ENCODE results near the gene GPR25. TPM values are rescaled to one million over a fixed set of nuclear protein-coding genes. Genes with fewer than 3 reads are reported as not detected.

GPR25 gene
- total RNA-seq, 3 donors from 2014 or later, result not detected

GRCh38 chr1:200903793-200904192, 31.0 kb downstream of the GPR25 start:
- TF ChIP-seq, protein P1, sequence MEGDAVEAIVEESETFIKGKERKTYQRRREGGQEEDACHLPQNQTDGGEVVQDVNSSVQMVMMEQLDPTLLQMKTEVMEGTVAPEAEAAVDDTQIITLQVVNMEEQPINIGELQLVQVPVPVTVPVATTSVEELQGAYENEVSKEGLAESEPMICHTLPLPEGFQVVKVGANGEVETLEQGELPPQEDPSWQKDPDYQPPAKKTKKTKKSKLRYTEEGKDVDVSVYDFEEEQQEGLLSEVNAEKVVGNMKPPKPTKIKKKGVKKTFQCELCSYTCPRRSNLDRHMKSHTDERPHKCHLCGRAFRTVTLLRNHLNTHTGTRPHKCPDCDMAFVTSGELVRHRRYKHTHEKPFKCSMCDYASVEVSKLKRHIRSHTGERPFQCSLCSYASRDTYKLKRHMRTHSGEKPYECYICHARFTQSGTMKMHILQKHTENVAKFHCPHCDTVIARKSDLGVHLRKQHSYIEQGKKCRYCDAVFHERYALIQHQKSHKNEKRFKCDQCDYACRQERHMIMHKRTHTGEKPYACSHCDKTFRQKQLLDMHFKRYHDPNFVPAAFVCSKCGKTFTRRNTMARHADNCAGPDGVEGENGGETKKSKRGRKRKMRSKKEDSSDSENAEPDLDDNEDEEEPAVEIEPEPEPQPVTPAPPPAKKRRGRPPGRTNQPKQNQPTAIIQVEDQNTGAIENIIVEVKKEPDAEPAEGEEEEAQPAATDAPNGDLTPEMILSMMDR (IDR thresholded peaks at IDR 0.05), result no peak
- no peak for DNase-seq
- ATAC-seq, result no peak
- H3K4me3 ChIP-seq, result no peak overlapping the region
- H3K4me1 ChIP-seq (ENCODE audit: low read depth), result peaks cover 60% of the 10 kb centered on the region
- H3K36me3 ChIP-seq (ENCODE audit: low read depth), result no peaks in the 10 kb centered on the region
- intact Hi-C loops (cut with DNase I, micrococcal nuclease), result no loop called here
- no peaks in the 10 kb centered on the region for H3K9me3 ChIP-seq

DNA sequence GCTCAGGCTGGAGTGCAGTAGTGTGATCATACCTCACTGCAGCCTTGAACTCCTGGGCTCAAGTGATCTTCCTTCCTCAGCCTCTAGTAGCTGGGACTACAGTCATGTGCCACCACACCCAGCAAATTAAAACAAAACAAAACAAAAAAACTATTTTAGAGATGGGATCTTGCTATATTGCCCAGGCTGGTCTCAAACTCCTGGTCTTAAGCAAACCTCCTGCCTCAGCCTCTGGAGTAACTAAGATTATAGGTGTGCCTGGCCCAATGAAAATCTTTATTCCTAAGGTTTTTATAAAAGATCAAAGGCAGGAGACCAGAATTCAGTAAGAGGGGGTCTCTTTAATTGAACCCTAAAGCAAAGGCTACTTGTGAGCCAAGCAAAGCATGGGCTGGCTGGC, 32.0 kb downstream of the GPR25 start:
- peaks cover 70% of the 10 kb centered on the region for H3K4me1 ChIP-seq (ENCODE audit: low read depth)

GRCh38 chr1:200905411-200906052, 32.8 kb downstream of the GPR25 start:
- Histone ChIP-seq H3K9me3 (no peaks in the 10 kb centered on the region), H3K36me3 (ENCODE audit: low read depth) (no peaks in the 10 kb centered on the region), H3K4me1 (ENCODE audit: low read depth) (peaks cover 69% of the 10 kb centered on the region), H3K4me3 (no peak overlapping the region)
- DNase-seq, result no peak
- intact Hi-C loops (cut with DNase I, micrococcal nuclease), result no loop called here
- ATAC-seq, result peak; percentile 43
- TF ChIP-seq, protein P1 (IDR thresholded peaks at IDR 0.05), result no peak

More for the DNA sequence above, 32.0 kb downstream of the GPR25 start:
- Histone ChIP-seq H3K4me3 (no peak overlapping the region), H3K36me3 (ENCODE audit: low read depth) (no peaks in the 10 kb centered on the region), H3K9me3 (no peaks in the 10 kb centered on the region)
- TF ChIP-seq, protein P1 (IDR thresholded peaks at IDR 0.05), result no peak
- ATAC-seq (no peak), DNase-seq (no peak)
- intact Hi-C loops (cut with DNase I, micrococcal nuclease), result no loop called here

DNA sequence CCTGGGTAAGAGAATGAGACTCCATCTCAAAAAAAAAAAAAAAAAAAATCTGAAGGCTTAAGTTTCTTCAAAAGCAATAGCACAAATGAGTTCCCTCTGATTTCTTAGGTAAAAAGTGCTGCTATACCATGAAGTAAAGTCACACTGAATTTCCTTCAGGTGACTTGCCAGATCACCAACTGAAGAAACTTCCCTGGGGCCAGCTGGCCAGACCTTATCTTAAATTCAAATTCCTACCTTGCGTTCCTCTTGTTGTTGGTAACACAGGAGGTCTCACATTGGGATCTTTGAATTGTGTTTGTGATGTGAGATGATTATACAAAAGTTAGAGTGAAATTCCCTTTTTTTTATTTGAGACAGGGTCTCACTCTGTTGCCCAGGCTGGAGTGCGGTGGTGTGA, 33.7 kb downstream of the GPR25 start:
- Histone ChIP-seq H3K9me3 (no peaks in the 10 kb centered on the region), H3K4me3 (no peak overlapping the region), H3K4me1 (ENCODE audit: low read depth) (peaks cover 62% of the 10 kb centered on the region), H3K36me3 (ENCODE audit: low read depth) (no peaks in the 10 kb centered on the region)
- ATAC-seq, result no peak
- DNase-seq, result no peak
- intact Hi-C loops (cut with DNase I, micrococcal nuclease), result no loop called here
- TF ChIP-seq, protein P1 (IDR thresholded peaks at IDR 0.05), result no peak

GRCh38 chr1:200907611-200908097, 34.9 kb downstream of the GPR25 start:
- ATAC-seq (peak; percentile 68), DNase-seq (peak in 1 of 3 donors; percentile 45)
- H3K36me3 ChIP-seq (ENCODE audit: low read depth), result no peaks in the 10 kb centered on the region
- TF ChIP-seq, protein P1 (IDR thresholded peaks at IDR 0.05), result no peak
- no peak overlapping the region for H3K4me3 ChIP-seq
- no peaks in the 10 kb centered on the region for H3K9me3 ChIP-seq
- H3K4me1 ChIP-seq (ENCODE audit: low read depth), result peaks cover 66% of the 10 kb centered on the region
- intact Hi-C loops (cut with DNase I, micrococcal nuclease), result no loop called here
